Heart left ventricle (tissue), 16 donors: Measurements from ENCODE around the gene GPR180. TPM values are rescaled to one million over a fixed set of nuclear protein-coding genes. Genes with fewer than 3 reads are reported as not detected.

Source experiments
- ATAC-seq, 4 donors: fragments of 200-7000 bp; cut with Tn5 transposase; one replicate each; pipeline ENCODE4 v1.9.1; 2020 to 2022; ENCODE audit warnings: moderate library complexity in 4 of 4, mild to moderate bottlenecking in 3 of 4, moderate number of reproducible peaks in 1 of 4
- DNase-seq, 5 donors: peaks; one replicate each; pipeline ENCODE4 v3.0.0-alpha.2; 2020
- H3K27ac ChIP-seq, 12 donors: fragments of 200-600 bp; sonication (generic) in 4 of 12; one replicate each; pipeline versions ENCODE4 v1.5.0 to v1.8.0; 2016 to 2022; ENCODE audit warnings: mild to moderate bottlenecking in 2 of 12
- H3K27me3 ChIP-seq, 9 donors: fragments of 200-600 bp; sonication (generic) in 2 of 9; one replicate each; pipeline versions ENCODE4 v1.5.1 to v1.8.0; 2016 to 2022; ENCODE audit warnings: mild to moderate bottlenecking in 3 of 9
- H3K36me3 ChIP-seq, 9 donors: fragments of 200-600 bp; sonication (generic) in 2 of 9; one replicate each; pipeline versions ENCODE4 v1.5.0 to v1.8.0; 2018 to 2022; ENCODE audit warnings: mild to moderate bottlenecking in 2 of 9
- H3K4me1 ChIP-seq, 12 donors: fragments of 200-600 bp; sonication (generic) in 4 of 12; one replicate each; pipeline versions ENCODE4 v1.5.0 to v1.8.0; 2016 to 2022; ENCODE audit warnings: mild to moderate bottlenecking in 3 of 12
- H3K4me3 ChIP-seq, 12 donors: fragments of 200-600 bp; sonication (generic) in 4 of 12; one replicate each; pipeline versions ENCODE4 v1.5.0 to v1.8.0; 2017 to 2022; ENCODE audit warnings: mild to moderate bottlenecking in 9 of 12, moderate library complexity in 4 of 12
- H3K9me3 ChIP-seq, 12 donors: fragments of 200-600 bp; sonication (generic) in 4 of 12; one replicate each; pipeline versions ENCODE4 v1.5.0 to v1.8.0; 2016 to 2022; ENCODE audit warnings: mild to moderate bottlenecking in 1 of 12
- POLR2A ChIP-seq, 2 donors: fragments of 450-650 bp; IDR thresholded peaks; one replicate each; pipeline ENCODE4 v1.6.1; 2017; ENCODE audit warnings: antibody characterized with exemption in 2 of 2, mild to moderate bottlenecking in 2 of 2, moderate library complexity in 2 of 2
- WGBS, 4 donors: extraction: QIAGEN DNeasy Blood & Tissue Kit in 2 of 4; methylation state at CpG; one replicate each; pipeline versions ENCODE4 v1.1.5 to v1.1.7; 2013 to 2018; 5-methylcytosine and 5-hydroxymethylcytosine counted together
- intact Hi-C, 10 donors: fragments of 100-400 bp; cut with DNase I; formaldehyde crosslinking; loops; one replicate each; pipeline versions ENCODE4 v1.11.1 to v1.14.2; 2022
- polyA plus RNA-seq, 2 donors: library from polyadenylated mRNA; stranded (reverse); fragments of 200-250 nt; gene quantifications; one replicate each; pipeline ENCODE4 v1.2.3, GENCODE V29; 2013
- total RNA-seq, 9 donors: library from RNA; depleted of rRNA in 2 of 9; stranded (reverse); fragments of >200 nt in 2 of 9; fragmentation: NEBNext Ultra II Directional in 3 of 9; extraction: Animal tissue kit (Norgen Biotek cat#: 25700) in 3 of 9; gene quantifications; one replicate each; pipeline versions ENCODE4 v1.1.0 to v1.2.4, GENCODE V29; 2016 to 2023
- TF ChIP-seq, protein P1 (sequence below), 12 donors: fragments of 200-600 bp; sonication (generic) in 4 of 12; IDR thresholded peaks; one replicate each; pipeline versions ENCODE4 v1.5.0 to v1.8.0; 2018 to 2022; ENCODE audit warnings: antibody characterized with exemption in 12 of 12, mild to moderate bottlenecking in 5 of 12
- donor health status: ischemic (EF 13 %, LVEDD 7.1; RV severe dilation, severe dysfunction).
- donor health status: healthy with polysubstance abuse.
- donor health status: DM: no; HTN: yes; CAD: no.
- donor health status: DM: no; HTN: no; CAD: no.
- donor health status: ischemic (EF 25% LVEDD 6.9; RV normal size, moderate dysfunction).
- donor health status: ischemic (EF 25% LVEDD 5.7; RV mildly dilated, moderate dysfunction).
- donor health status: healthy.
- donor health status: DM: yes; HTN: yes; CAD: no.
- donor health status: ischemic (EF 35%, LVEDD 5.7; RV mildly dilated, moderate dysfunction).
- donor health status: nonischemic (EF 11% LVEDD 7.7; RV severe dilation, severe dysfunction).
- donor health status: DM: yes; HTN: yes; CAD: no.
- donor health status: PGD.
- donor health status: ischemic (EF 29% LVEDD 5.4; RV normal size, mild dysfunction).
- donor health status: nonischemic (EF 23%, LVEDD 6.1; RV moderate dilation, normal function).

GPR180 gene
- total and polyA plus RNA-seq, 11 donors = 0.99 to 6.4 (median 3.7) TPM

DNA sequence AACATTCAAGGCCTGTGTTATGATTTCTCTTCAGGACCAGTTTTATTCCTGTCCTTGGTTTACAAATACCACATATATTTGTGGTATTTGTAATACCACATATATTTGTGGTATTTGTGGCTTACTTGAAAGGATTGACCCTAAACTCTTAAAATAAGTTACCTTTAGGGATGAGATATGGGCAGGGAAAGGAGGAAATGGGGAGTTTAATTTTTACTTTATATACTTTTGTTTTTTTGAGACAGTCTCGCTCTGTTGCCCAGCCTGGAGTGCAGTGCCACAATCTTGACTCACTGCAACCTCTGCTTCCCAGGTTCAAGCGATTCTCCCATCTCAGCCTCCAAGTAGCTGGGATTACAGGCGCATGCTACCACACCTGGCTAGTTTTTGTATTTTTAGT lies 3.4 kb upstream of the GPR180 start:
- Histone ChIP-seq H3K27ac (no peak overlapping the region), H3K4me1 (peaks cover 2 to 34% (median 19%) of the 10 kb centered on the region in 12 donors), H3K27me3 (no peaks in the 10 kb centered on the region), H3K4me3 (no peak overlapping the region), H3K36me3 (peaks cover 0 to 6% (median 0%) of the 10 kb centered on the region in 9 donors), H3K9me3 (no peaks in the 10 kb centered on the region)
- TF ChIP-seq POLR2A (IDR thresholded peaks at IDR 0.05) = no peak
- WGBS, 4 donors = 90 to 100% (median 98%) methylated on average over 3 of the region's 3 CpGs
- no peak for DNase-seq
- no peak for ATAC-seq
- intact Hi-C loops = loop anchor here in 1 of 10 donors (5.0 kb wide), 1 partner anchor 51 kb away; no protein-coding TSS in a partner anchor

DNA sequence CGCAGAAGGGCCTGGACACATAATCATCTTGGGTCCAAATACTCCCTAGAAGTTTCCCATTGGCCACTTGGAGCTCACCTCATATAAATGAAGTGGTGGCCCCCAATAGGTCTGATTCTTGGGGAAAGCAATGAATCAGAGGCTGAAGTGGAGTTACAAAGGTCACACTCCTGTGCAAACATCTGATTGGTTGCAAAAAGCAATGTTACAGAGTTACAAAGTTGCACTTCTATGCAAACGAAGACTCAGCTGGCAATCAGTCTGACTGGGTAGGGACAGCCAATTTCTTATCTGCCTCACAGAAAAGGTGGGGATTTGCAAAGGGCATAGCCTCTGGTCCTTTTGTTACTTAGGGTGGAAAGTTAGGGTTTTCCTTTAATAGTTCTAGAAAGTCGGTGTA lies 1.8 kb upstream of the GPR180 start:
- H3K9me3 ChIP-seq = no peaks in the 10 kb centered on the region
- H3K36me3 ChIP-seq = no peaks in the 10 kb centered on the region
- H3K4me3 ChIP-seq = no peak overlapping the region
- no peaks in the 10 kb centered on the region for H3K27me3 ChIP-seq
- H3K27ac ChIP-seq = no peak overlapping the region
- intact Hi-C loops = loop anchor here in 5 of 10 donors (2.0 to 10.0 kb wide), 3 partner anchors 51 to 55 kb away; no protein-coding TSS in a partner anchor
- ATAC-seq (no peak), DNase-seq (no peak)
- peaks cover under 1 to 25% (median 11%) of the 10 kb centered on the region in 12 donors for H3K4me1 ChIP-seq
- 89 to 94% (median 92%) methylated on average over 3 of the region's 3 CpGs for WGBS, 4 donors
- no peak for TF ChIP-seq POLR2A (IDR thresholded peaks at IDR 0.05)
- TF ChIP-seq, protein P1, sequence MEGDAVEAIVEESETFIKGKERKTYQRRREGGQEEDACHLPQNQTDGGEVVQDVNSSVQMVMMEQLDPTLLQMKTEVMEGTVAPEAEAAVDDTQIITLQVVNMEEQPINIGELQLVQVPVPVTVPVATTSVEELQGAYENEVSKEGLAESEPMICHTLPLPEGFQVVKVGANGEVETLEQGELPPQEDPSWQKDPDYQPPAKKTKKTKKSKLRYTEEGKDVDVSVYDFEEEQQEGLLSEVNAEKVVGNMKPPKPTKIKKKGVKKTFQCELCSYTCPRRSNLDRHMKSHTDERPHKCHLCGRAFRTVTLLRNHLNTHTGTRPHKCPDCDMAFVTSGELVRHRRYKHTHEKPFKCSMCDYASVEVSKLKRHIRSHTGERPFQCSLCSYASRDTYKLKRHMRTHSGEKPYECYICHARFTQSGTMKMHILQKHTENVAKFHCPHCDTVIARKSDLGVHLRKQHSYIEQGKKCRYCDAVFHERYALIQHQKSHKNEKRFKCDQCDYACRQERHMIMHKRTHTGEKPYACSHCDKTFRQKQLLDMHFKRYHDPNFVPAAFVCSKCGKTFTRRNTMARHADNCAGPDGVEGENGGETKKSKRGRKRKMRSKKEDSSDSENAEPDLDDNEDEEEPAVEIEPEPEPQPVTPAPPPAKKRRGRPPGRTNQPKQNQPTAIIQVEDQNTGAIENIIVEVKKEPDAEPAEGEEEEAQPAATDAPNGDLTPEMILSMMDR (IDR thresholded peaks at IDR 0.05) = no peak

DNA sequence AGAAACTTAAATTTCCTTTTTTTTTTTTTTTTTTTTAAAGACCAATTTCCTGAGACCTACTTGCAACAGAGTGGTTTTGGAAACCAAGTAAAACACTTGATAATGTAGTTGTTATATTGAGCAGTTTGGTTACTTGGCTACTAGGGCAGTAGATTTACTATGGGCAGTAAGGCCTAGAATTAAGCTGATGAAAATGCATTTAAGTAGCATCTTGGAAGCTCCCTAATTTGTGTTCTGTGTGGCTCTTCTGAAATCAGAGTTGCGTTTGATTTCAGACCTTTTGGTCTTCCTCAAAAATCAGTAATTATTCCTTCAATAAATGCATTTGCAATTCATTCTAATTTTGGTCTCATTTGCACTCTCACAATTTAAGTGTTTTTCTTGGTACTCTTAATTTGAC lies 810 bp downstream of the GPR180 start:
- WGBS, 4 donors = 57 to 76% (median 61%) methylated on average over 1 of the region's 1 CpG

DNA sequence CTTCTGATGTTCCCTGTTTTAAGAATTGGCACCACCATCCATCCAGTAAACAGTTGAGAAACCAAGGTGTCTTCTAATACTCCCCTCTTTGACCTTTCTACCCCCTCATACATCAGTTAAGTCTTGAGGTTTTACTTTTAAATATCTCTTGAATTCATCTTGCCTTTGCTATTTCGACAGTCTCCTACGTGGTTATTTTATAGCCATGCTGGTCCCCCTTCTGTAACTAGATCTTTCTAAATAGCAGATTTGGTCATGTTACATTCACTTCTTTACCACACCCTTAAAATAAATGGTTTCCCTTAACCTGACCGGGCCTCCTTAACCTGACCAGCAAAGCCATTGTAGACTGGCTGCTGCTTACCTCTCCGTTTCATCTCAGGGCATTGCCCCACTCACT lies 5.4 kb downstream of the GPR180 start:
- H3K9me3 ChIP-seq = no peaks in the 10 kb centered on the region
- no peak overlapping the region for H3K27ac ChIP-seq
- no peak for DNase-seq
- intact Hi-C loops = loop anchor here in 1 of 10 donors (10.0 kb wide), 1 partner anchor 62 kb away; no protein-coding TSS in a partner anchor
- H3K4me3 ChIP-seq = no peak overlapping the region
- ATAC-seq = no peak
- WGBS, 4 donors = 91 to 96% (median 93%) methylated on average over 4 of the region's 4 CpGs
- peaks cover 0 to 63% (median 40%) of the 10 kb centered on the region in 9 donors for H3K36me3 ChIP-seq
- no peaks in the 10 kb centered on the region for H3K27me3 ChIP-seq
- peaks cover 0 to 14% (median 8%) of the 10 kb centered on the region in 12 donors for H3K4me1 ChIP-seq
- no peak for TF ChIP-seq POLR2A (IDR thresholded peaks at IDR 0.05)
- TF ChIP-seq, protein P1 (IDR thresholded peaks at IDR 0.05) = no peak

More for the DNA sequence above, 810 bp downstream of the GPR180 start:
- Histone ChIP-seq H3K9me3 (no peaks in the 10 kb centered on the region), H3K36me3 (peaks cover 0 to 24% (median 16%) of the 10 kb centered on the region in 9 donors), H3K4me1 (peaks cover 0 to 15% (median 5%) of the 10 kb centered on the region in 12 donors), H3K4me3 (peak overlapping the region; percentile 65 to 99 (median 84)), H3K27me3 (no peaks in the 10 kb centered on the region), H3K27ac (peak overlapping the region in 8 of 12 donors; percentile 62 to 91 (median 81))
- TF ChIP-seq, protein P1 (IDR thresholded peaks at IDR 0.05) = no peak
- no peak for TF ChIP-seq POLR2A (IDR thresholded peaks at IDR 0.05)
- no peak for ATAC-seq
- intact Hi-C loops = loop anchor here in 4 of 10 donors (2.0 to 10.0 kb wide), 3 partner anchors 54 to 58 kb away; no protein-coding TSS in a partner anchor
- no peak for DNase-seq
